ENCODE results near the gene TMC6. TPM values are rescaled to one million over a fixed set of nuclear protein-coding genes. Genes with fewer than 3 reads are reported as not detected.

Gene TMC6
- total and polyA plus RNA-seq, 2 of the 13 experiments (the other 11 are each of a cell fraction or from before 2014, with no cell fraction given), result 48.4 to 99.1 TPM

DNA sequence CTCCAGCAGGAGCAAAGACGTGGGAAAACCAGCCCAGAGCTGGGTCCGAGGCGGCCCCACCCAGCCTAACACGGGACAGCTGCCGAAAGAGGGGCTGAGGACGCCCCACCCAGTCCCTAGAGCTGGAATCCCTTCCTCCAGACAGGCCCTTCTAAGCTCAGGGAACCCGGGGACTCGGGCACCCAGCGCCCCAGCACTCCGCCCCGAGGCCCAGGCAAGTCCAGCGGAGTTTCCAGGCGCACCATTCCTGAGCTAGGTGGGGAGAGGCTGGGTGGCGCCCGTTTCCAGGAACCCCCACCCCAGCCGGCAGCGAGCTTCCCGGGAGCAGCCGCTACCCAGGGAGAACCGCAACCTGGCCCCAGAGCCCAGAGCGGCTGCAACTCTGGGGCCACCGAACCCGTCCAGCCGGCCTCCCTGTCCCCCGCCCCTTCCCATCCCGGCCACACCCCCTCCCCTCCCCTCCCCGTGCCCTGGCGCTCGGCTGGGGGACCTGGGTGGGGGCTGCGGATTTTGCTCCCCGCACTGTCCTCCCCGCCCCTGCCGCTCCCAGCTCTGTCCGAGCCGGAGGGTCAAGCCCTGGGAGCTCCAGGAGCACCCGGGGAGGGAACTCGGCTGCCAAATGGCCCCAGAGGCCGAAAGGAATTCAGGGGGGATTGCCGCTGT lies 536 bp downstream of the TMC6 start (continued):
- TF ChIP-seq ZNF839 (CRISPR knock-in tag; IDR thresholded peaks at IDR 0.05; ENCODE audit: borderline replicate concordance) (no peak), TRIM24 (CRISPR knock-in tag; IDR thresholded peaks at IDR 0.05) (no peak), ZNF136 (CRISPR knock-in tag; IDR thresholded peaks at IDR 0.05; ENCODE audit: low read depth) (no peak), EED (CRISPR knock-in tag; IDR thresholded peaks at IDR 0.05) (no peak), ZNF292 (CRISPR knock-in tag; IDR thresholded peaks at IDR 0.05; ENCODE audit: borderline replicate concordance, low read depth) (no peak), ZNF274 (CRISPR knock-in tag; IDR thresholded peaks at IDR 0.05) (peak; percentile 25; the same call in 1 of the 2 replicates), MEIS1 (CRISPR knock-in tag; IDR thresholded peaks at IDR 0.05; ENCODE audit: borderline replicate concordance) (peak; percentile 24; the same call in 1 of the 2 replicates), ZNF850 (CRISPR knock-in tag; conservative IDR thresholded peaks at IDR 0.05) (no peak; the same call in 1 of the 2 replicates), ZC3H13 (CRISPR knock-in tag; IDR thresholded peaks at IDR 0.05) (0 out of 2 replicates have a peak, but pooled peaks have one; percentile 25), DPF2 (CRISPR knock-in tag; IDR thresholded peaks at IDR 0.05; ENCODE audit: borderline replicate concordance, low read depth) (no peak), ZNF607 (CRISPR knock-in tag; IDR thresholded peaks at IDR 0.05; ENCODE audit: borderline replicate concordance) (0 out of 2 replicates have a peak, but pooled peaks have one; percentile 1), STAT5B (CRISPR knock-in tag; IDR thresholded peaks at IDR 0.05) (no peak), ZNF761 (CRISPR knock-in tag; conservative IDR thresholded peaks at IDR 0.05) (no peak), PHF8 (CRISPR knock-in tag; IDR thresholded peaks at IDR 0.05) (peak; percentile 51), ZNF333 (CRISPR knock-in tag; IDR thresholded peaks at IDR 0.05; ENCODE audit: borderline replicate concordance) (peak; percentile 2; the same call in 1 of the 2 replicates), ETV5 (CRISPR knock-in tag; IDR thresholded peaks at IDR 0.05; ENCODE audit: borderline replicate concordance) (no peak), ZNF510 (CRISPR knock-in tag; IDR thresholded peaks at IDR 0.05; ENCODE audit: low read depth) (peak; percentile 70; the same call in 1 of the 2 replicates), ZNF878 (CRISPR knock-in tag; IDR thresholded peaks at IDR 0.05) (no peak), ZNF549 (CRISPR knock-in tag; IDR thresholded peaks at IDR 0.05) (no peak), KDM5B (CRISPR knock-in tag; IDR thresholded peaks at IDR 0.05; ENCODE audit: borderline replicate concordance) (no peak; the same call in none of the 2 replicates), HNRNPLL (IDR thresholded peaks at IDR 0.05; ENCODE audit: low read depth, low read length, poor library complexity, severe bottlenecking) (peak; percentile 32), TEAD2 (CRISPR knock-in tag; IDR thresholded peaks at IDR 0.05) (no peak)
- TF ChIP-seq, protein P1, sequence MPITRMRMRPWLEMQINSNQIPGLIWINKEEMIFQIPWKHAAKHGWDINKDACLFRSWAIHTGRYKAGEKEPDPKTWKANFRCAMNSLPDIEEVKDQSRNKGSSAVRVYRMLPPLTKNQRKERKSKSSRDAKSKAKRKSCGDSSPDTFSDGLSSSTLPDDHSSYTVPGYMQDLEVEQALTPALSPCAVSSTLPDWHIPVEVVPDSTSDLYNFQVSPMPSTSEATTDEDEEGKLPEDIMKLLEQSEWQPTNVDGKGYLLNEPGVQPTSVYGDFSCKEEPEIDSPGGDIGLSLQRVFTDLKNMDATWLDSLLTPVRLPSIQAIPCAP (CRISPR knock-in tag; IDR thresholded peaks at IDR 0.05; ENCODE audit: low read depth), result no peak
- TF ChIP-seq, protein P2, sequence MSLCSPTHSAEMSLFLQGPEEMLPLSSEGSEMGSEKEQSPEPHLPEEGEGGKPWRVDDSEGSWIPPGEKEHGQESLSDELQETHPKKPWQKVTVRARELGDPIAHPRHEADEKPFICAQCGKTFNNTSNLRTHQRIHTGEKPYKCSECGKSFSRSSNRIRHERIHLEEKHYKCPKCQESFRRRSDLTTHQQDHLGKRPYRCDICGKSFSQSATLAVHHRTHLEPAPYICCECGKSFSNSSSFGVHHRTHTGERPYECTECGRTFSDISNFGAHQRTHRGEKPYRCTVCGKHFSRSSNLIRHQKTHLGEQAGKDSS (CRISPR knock-in tag; IDR thresholded peaks at IDR 0.05; ENCODE audit: borderline replicate concordance, low read depth), result peak; percentile 79; the same call in 1 of the 2 replicates
- TF ChIP-seq, protein P3, sequence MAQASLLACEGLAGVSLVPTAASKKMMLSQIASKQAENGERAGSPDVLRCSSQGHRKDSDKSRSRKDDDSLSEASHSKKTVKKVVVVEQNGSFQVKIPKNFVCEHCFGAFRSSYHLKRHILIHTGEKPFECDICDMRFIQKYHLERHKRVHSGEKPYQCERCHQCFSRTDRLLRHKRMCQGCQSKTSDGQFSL (CRISPR knock-in tag; IDR thresholded peaks at IDR 0.05), result no peak; the same call in 1 of the 2 replicates
- TF ChIP-seq, protein P4, sequence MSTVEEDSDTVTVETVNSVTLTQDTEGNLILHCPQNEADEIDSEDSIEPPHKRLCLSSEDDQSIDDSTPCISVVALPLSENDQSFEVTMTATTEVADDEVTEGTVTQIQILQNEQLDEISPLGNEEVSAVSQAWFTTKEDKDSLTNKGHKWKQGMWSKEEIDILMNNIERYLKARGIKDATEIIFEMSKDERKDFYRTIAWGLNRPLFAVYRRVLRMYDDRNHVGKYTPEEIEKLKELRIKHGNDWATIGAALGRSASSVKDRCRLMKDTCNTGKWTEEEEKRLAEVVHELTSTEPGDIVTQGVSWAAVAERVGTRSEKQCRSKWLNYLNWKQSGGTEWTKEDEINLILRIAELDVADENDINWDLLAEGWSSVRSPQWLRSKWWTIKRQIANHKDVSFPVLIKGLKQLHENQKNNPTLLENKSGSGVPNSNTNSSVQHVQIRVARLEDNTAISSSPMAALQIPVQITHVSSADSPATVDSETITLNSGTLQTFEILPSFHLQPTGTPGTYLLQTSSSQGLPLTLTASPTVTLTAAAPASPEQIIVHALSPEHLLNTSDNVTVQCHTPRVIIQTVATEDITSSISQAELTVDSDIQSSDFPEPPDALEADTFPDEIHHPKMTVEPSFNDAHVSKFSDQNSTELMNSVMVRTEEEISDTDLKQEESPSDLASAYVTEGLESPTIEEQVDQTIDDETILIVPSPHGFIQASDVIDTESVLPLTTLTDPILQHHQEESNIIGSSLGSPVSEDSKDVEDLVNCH (CRISPR knock-in tag; IDR thresholded peaks at IDR 0.05), result no peak

All from HepG2 (cell line).